ENCODE data around the gene BRMS1L.

The BRMS1L gene

GRCh38 chr14:35898217-35898775, 72.2 kb downstream of the BRMS1L start:
- in situ Hi-C loops (cut with HindIII; ENCODE audit: low sequenced_read_pairs), result no loop called here

GRCh38 chr14:35900741-35901140, 74.6 kb downstream of the BRMS1L start:
- no peak for TF ChIP-seq CTCF (IDR thresholded peaks at IDR 0.05; ENCODE audit: low read depth, low read length)
- in situ Hi-C loops (cut with HindIII; ENCODE audit: low sequenced_read_pairs), result no loop called here
- H3K4me3 ChIP-seq (ENCODE audit: low read depth, low read length), result no peak overlapping the region
- no peak for DNase-seq (ENCODE audit: low read depth, low spot score)

More at GRCh38 chr14:35898217-35898775, 72.2 kb downstream of the BRMS1L start:
- no peak overlapping the region for H3K4me3 ChIP-seq (ENCODE audit: low read depth, low read length)
- DNase-seq (ENCODE audit: low read depth, low spot score), result no peak
- no peak for TF ChIP-seq CTCF (IDR thresholded peaks at IDR 0.05; ENCODE audit: low read depth, low read length)

- in situ Hi-C loops (cut with HindIII; ENCODE audit: low sequenced_read_pairs), result no loop called here
- no peak for TF ChIP-seq CTCF (IDR thresholded peaks at IDR 0.05; ENCODE audit: low read depth, low read length)
- H3K4me3 ChIP-seq (ENCODE audit: low read depth, low read length), result no peak overlapping the region
- DNase-seq (ENCODE audit: low read depth, low spot score), result no peak
Measured at GRCh38 chr14:35909665-35910064, 83.5 kb downstream of the BRMS1L start.

- no peak for TF ChIP-seq CTCF (IDR thresholded peaks at IDR 0.05; ENCODE audit: low read depth, low read length)
- in situ Hi-C loops (cut with HindIII; ENCODE audit: low sequenced_read_pairs), result no loop called here
- no peak overlapping the region for H3K4me3 ChIP-seq (ENCODE audit: low read depth, low read length)
- DNase-seq (ENCODE audit: low read depth, low spot score), result no peak
Measured at GRCh38 chr14:35910191-35910590, 84.1 kb downstream of the BRMS1L start.

- no peak for DNase-seq (ENCODE audit: low read depth, low spot score)
- no peak for TF ChIP-seq CTCF (IDR thresholded peaks at IDR 0.05; ENCODE audit: low read depth, low read length)
- H3K4me3 ChIP-seq (ENCODE audit: low read depth, low read length), result no peak overlapping the region
- in situ Hi-C loops (cut with HindIII; ENCODE audit: low sequenced_read_pairs), result no loop called here
Measured at GRCh38 chr14:35911097-35911496, 85.0 kb downstream of the BRMS1L start.

GRCh38 chr14:35915185-35915584, 89.0 kb downstream of the BRMS1L start:
- no peak overlapping the region for H3K4me3 ChIP-seq (ENCODE audit: low read depth, low read length)
- no peak for TF ChIP-seq CTCF (IDR thresholded peaks at IDR 0.05; ENCODE audit: low read depth, low read length)
- DNase-seq (ENCODE audit: low read depth, low spot score), result no peak
- in situ Hi-C loops (cut with HindIII; ENCODE audit: low sequenced_read_pairs), result no loop called here

GRCh38 chr14:35915775-35916174, 89.6 kb downstream of the BRMS1L start:
- no peak for DNase-seq (ENCODE audit: low read depth, low spot score)
- in situ Hi-C loops (cut with HindIII; ENCODE audit: low sequenced_read_pairs), result no loop called here
- H3K4me3 ChIP-seq (ENCODE audit: low read depth, low read length), result no peak overlapping the region
- TF ChIP-seq CTCF (IDR thresholded peaks at IDR 0.05; ENCODE audit: low read depth, low read length), result no peak

Data from astrocyte of the spinal cord (primary cell).